ENCODE data around the gene MCF2L.

DNA sequence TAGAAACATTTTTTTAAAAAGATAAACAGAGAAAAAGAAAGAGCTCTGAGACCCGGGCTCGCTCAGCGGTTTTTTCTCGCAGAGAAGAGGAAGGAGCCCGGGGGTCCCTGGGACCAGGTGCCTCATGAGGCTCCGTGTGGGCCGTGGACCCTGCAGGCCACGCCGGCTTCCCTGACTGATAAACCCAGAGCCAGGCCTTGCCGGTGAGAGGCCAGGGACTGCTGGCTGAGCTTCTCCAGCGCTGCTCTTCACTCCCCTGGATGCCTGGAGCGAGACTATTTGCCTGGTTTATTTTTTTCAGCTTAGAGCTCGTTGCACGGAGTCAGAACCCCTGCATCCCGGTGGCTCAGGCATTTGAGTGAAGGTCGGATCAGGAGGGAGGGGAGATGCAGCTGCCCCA, 83.2 kb downstream of the MCF2L start:
- TF ChIP-seq, protein P1, sequence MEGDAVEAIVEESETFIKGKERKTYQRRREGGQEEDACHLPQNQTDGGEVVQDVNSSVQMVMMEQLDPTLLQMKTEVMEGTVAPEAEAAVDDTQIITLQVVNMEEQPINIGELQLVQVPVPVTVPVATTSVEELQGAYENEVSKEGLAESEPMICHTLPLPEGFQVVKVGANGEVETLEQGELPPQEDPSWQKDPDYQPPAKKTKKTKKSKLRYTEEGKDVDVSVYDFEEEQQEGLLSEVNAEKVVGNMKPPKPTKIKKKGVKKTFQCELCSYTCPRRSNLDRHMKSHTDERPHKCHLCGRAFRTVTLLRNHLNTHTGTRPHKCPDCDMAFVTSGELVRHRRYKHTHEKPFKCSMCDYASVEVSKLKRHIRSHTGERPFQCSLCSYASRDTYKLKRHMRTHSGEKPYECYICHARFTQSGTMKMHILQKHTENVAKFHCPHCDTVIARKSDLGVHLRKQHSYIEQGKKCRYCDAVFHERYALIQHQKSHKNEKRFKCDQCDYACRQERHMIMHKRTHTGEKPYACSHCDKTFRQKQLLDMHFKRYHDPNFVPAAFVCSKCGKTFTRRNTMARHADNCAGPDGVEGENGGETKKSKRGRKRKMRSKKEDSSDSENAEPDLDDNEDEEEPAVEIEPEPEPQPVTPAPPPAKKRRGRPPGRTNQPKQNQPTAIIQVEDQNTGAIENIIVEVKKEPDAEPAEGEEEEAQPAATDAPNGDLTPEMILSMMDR (conservative IDR thresholded peaks at IDR 0.05; ENCODE audit: low read length), result no peak
- no peak for TF ChIP-seq EZH2phosphoT487 (IDR thresholded peaks at IDR 0.05; ENCODE audit: borderline replicate concordance, low read depth, low read length)

Measured in OCI-LY7 (cell line).